ENCODE measurements around the gene MARK3. TPM values are rescaled to one million over a fixed set of nuclear protein-coding genes. Genes with fewer than 3 reads are reported as not detected.

The MARK3 gene
- total and polyA plus RNA-seq, 5 donors from 2014 or later: 33.5 to 147 (median 37.6) TPM

- H3K36me3 Mint-ChIP-seq: peaks cover 7% of the 10 kb centered on the region
Observed at GRCh38 chr14:103514596-103515421, 129.6 kb downstream of the MARK3 start.

DNA sequence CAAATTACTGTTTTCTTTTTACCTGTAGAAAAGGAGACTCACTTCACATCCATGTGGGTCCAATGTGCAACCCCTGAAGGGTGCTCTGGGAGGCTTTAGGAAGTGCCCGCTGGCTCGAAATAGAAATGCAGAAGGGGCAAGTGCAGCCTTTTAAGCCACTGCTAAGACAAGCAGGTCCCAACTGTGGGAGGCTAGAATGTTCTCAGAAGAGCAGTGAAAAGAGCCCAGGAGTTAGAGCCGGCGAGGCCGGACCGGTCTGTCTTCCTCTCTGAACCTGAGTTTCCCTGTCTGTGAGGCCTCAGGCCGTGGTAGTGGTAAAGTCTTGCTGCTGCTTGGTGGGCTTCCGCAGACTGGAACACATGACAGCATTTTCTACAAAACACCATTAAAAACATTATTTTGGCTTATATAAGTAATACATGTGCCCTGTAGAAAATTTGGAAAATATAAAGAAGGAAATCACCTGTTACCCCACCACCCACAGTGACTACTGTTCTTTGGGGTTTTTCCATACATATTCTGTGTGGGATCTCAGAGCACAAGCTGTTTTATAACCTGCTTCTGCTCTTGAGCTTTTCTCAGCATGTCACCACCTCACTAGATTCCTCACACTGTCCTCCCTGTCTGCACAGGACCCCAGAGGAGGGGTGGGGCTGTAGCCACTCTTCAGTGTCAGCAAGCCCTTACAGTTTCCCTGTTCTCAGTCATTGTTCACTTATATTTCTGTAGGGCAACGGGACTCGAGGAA is 131.4 kb downstream of the MARK3 start:
- H3K4me1 ChIP-seq (ENCODE audit: control insufficient read depth, insufficient read depth, low read length, poor library complexity, severe bottlenecking): peaks cover 12% of the 10 kb centered on the region
- no peak for DNase-seq
- H3K9me3 ChIP-seq (ENCODE audit: control insufficient read depth in 2 of 2, low read length in 2 of 2): no peaks in the 10 kb centered on the region
- H3K27ac ChIP-seq (ENCODE audit: insufficient read depth, low read length, poor library complexity, severe bottlenecking): no peak overlapping the region
- peaks cover 4% of the 10 kb centered on the region for H3K36me3 Mint-ChIP-seq
- no peaks in the 10 kb centered on the region for H3K27me3 ChIP-seq (ENCODE audit: control insufficient read depth, insufficient read depth, low read length)
- H3K9me3 Mint-ChIP-seq: no peaks in the 10 kb centered on the region
- H3K4me1 Mint-ChIP-seq: peaks cover 0 to 11% (median 5%) of the 10 kb centered on the region in 4 donors
- peak overlapping the region in 2 of 4 donors; percentile 10 to 39 for H3K4me3 Mint-ChIP-seq
- no peaks in the 10 kb centered on the region for H3K36me3 ChIP-seq (ENCODE audit: control insufficient read depth, insufficient read depth, low read length)
- ATAC-seq (ENCODE audit: low read depth in 2 of 2): no peak
- peak overlapping the region in 1 of 3 donors; percentile 26 for H3K27ac Mint-ChIP-seq
- peaks cover 5% of the 10 kb centered on the region for H3K27me3 Mint-ChIP-seq
- H3K4me3 ChIP-seq (ENCODE audit: low read depth, low read length): no peak overlapping the region

More at GRCh38 chr14:103514596-103515421, 129.6 kb downstream of the MARK3 start:
- no peak overlapping the region for H3K27ac Mint-ChIP-seq
- peaks cover 0 to 9% (median 5%) of the 10 kb centered on the region in 4 donors for H3K4me1 Mint-ChIP-seq
- H3K27me3 Mint-ChIP-seq: peaks cover 5% of the 10 kb centered on the region
- Histone ChIP-seq H3K9me3 (ENCODE audit: control insufficient read depth in 2 of 2, low read length in 2 of 2) (no peaks in the 10 kb centered on the region), H3K4me3 (ENCODE audit: low read depth, low read length) (no peak overlapping the region), H3K27ac (ENCODE audit: insufficient read depth, low read length, poor library complexity, severe bottlenecking) (no peak overlapping the region), H3K4me1 (ENCODE audit: control insufficient read depth, insufficient read depth, low read length, poor library complexity, severe bottlenecking) (no peaks in the 10 kb centered on the region), H3K36me3 (ENCODE audit: control insufficient read depth, insufficient read depth, low read length) (no peaks in the 10 kb centered on the region), H3K27me3 (ENCODE audit: control insufficient read depth, insufficient read depth, low read length) (no peaks in the 10 kb centered on the region)
- DNase-seq (no peak), ATAC-seq (ENCODE audit: low read depth in 2 of 2) (no peak)
- peak overlapping the region in 1 of 4 donors; percentile 71 for H3K4me3 Mint-ChIP-seq
- no peaks in the 10 kb centered on the region for H3K9me3 Mint-ChIP-seq

DNA sequence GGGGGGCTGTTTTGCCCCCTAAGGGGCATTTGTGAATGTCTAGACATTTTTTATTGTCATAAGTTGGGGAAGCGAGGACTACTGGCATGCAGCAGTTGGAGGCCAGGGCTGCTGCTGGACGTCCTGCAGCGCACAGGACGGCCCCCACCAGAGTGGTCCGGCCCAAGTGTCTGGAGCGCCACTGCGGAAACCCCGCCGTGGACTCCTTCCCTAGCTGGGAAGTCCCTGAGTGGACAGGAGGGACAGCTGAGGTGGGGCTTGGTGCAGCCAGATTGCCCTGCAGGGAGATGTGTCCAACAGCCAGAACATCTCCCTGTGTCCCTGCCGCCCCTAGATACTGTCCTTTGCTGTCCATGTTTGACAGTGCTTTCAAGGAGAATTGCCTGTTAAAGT is 132.0 kb downstream of the MARK3 start:
- DNase-seq (no peak), ATAC-seq (ENCODE audit: low read depth in 2 of 2) (no peak)
- Mint-ChIP-seq H3K4me3 (peak overlapping the region in 2 of 4 donors; percentile 38 to 52), H3K27ac (no peak overlapping the region), H3K4me1 (peaks cover 0 to 11% (median 5%) of the 10 kb centered on the region in 4 donors), H3K36me3 (peaks cover 4% of the 10 kb centered on the region), H3K9me3 (no peaks in the 10 kb centered on the region), H3K27me3 (peaks cover 5% of the 10 kb centered on the region)
- no peak overlapping the region for H3K4me3 ChIP-seq (ENCODE audit: low read depth, low read length)
- no peaks in the 10 kb centered on the region for H3K9me3 ChIP-seq (ENCODE audit: control insufficient read depth in 2 of 2, low read length in 2 of 2)
- H3K27me3 ChIP-seq (ENCODE audit: control insufficient read depth, insufficient read depth, low read length): no peaks in the 10 kb centered on the region
- H3K27ac ChIP-seq (ENCODE audit: insufficient read depth, low read length, poor library complexity, severe bottlenecking): no peak overlapping the region
- H3K36me3 ChIP-seq (ENCODE audit: control insufficient read depth, insufficient read depth, low read length): no peaks in the 10 kb centered on the region
- H3K4me1 ChIP-seq (ENCODE audit: control insufficient read depth, insufficient read depth, low read length, poor library complexity, severe bottlenecking): peaks cover 16% of the 10 kb centered on the region

DNA sequence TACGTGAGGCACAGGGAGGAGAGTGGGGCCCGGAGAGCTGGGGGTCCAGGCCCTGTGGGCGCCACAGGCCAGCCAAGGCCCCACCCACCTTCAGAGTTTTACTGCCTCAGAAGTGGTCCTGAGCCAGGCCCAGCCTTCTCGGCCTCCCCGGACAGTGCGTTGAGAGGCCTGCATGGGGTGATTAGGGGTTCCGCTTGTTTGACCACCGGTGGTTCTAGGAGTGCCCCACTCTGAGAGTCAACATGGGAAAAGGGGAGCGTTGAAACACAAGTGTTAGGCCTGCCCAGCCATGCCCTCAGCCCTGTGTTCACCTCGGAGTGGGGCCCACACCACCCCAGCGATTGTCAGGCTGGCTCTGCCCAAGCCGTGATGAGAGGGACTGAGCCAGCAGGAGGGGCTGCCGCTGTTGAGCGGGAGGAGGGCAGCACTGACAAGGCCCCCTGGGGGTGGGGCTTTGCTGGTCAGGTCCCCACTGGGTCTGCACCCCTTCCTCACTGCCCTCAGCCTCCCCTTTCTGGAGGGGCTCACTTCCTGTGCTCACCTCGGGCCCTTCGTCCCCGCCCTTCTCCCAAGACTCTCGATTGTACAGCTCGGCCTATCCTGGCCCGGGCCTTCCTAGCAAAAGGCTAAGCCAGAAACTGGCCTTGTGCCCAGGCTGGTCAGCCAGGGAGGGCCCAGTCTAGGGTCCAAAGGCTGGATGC is 132.7 kb downstream of the MARK3 start:
- Mint-ChIP-seq H3K9me3 (no peaks in the 10 kb centered on the region), H3K27ac (no peak overlapping the region)

GRCh38 chr14:103518422-103519042 is 133.3 kb downstream of the MARK3 start:
- Histone ChIP-seq H3K9me3 (ENCODE audit: control insufficient read depth in 2 of 2, low read length in 2 of 2) (no peaks in the 10 kb centered on the region), H3K27ac (ENCODE audit: insufficient read depth, low read length, poor library complexity, severe bottlenecking) (no peak overlapping the region), H3K27me3 (ENCODE audit: control insufficient read depth, insufficient read depth, low read length) (no peaks in the 10 kb centered on the region), H3K4me1 (ENCODE audit: control insufficient read depth, insufficient read depth, low read length, poor library complexity, severe bottlenecking) (peaks cover 24% of the 10 kb centered on the region), H3K36me3 (ENCODE audit: control insufficient read depth, insufficient read depth, low read length) (no peaks in the 10 kb centered on the region), H3K4me3 (ENCODE audit: low read depth, low read length) (no peak overlapping the region)
- Mint-ChIP-seq H3K27me3 (peaks cover 9% of the 10 kb centered on the region), H3K4me3 (peak overlapping the region in 1 of 4 donors; percentile 79), H3K4me1 (peaks cover 0 to 12% (median 5%) of the 10 kb centered on the region in 4 donors), H3K9me3 (no peaks in the 10 kb centered on the region), H3K36me3 (no peaks in the 10 kb centered on the region), H3K27ac (no peak overlapping the region)
- DNase-seq (peak; percentile 44 to 46 (median 46)), ATAC-seq (ENCODE audit: low read depth in 2 of 2) (peak in 1 of 2 donors; percentile 29)

More for the DNA sequence above, 132.7 kb downstream of the MARK3 start:
- no peak overlapping the region for H3K4me3 ChIP-seq (ENCODE audit: low read depth, low read length)
- H3K27ac ChIP-seq (ENCODE audit: insufficient read depth, low read length, poor library complexity, severe bottlenecking): no peak overlapping the region
- peaks cover 5% of the 10 kb centered on the region for H3K27me3 Mint-ChIP-seq
- peak overlapping the region in 1 of 4 donors; percentile 38 for H3K4me3 Mint-ChIP-seq
- no peak for DNase-seq
- no peaks in the 10 kb centered on the region for H3K36me3 ChIP-seq (ENCODE audit: control insufficient read depth, insufficient read depth, low read length)
- no peaks in the 10 kb centered on the region for H3K9me3 ChIP-seq (ENCODE audit: control insufficient read depth in 2 of 2, low read length in 2 of 2)
- H3K4me1 Mint-ChIP-seq: peaks cover 0 to 11% (median 5%) of the 10 kb centered on the region in 4 donors
- ATAC-seq (ENCODE audit: low read depth in 2 of 2): no peak
- H3K27me3 ChIP-seq (ENCODE audit: control insufficient read depth, insufficient read depth, low read length): no peaks in the 10 kb centered on the region
- peaks cover 21% of the 10 kb centered on the region for H3K4me1 ChIP-seq (ENCODE audit: control insufficient read depth, insufficient read depth, low read length, poor library complexity, severe bottlenecking)
- H3K36me3 Mint-ChIP-seq: no peaks in the 10 kb centered on the region

DNA sequence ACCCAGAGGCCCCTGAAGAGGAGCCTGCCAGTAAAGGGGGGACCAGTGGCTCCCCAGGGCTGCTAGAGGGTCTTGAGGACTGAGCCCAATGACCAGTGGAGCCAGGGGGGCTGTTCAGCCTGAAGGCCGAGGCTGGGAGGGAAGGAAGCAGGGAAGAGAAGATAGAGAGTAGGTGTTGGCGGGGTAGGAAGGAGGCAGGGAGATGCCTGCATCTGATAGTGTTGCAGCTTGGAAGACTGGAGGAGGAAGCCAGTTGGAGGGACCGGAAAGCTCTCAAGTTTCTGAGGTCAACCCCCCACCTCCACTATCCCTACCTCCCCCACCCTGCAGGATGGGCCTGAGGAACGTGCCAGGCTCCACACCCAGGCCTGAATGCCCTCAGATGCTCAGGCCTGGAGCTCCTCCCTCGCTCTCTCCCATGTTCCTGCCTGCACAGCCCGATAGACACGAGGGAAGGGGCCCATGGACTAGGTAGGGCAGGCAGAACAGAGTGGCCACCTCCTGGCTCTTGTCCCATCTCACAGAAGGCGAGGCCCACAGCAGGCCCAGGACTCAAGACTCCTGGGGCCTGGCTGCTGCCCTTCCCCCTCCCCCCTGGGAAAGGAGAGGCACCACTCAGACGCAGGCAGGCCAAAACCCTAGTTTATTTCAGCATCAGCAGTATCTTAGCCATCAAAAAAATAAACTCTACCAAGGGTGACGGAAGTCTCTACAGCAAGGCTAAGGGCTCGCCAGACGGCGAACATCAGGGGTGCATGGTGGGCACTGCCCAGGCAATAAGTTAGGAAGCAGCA is 134.0 kb downstream of the MARK3 start:
- H3K27ac Mint-ChIP-seq: no peak overlapping the region
- peak overlapping the region; percentile 67 to 82 (median 78) for H3K4me3 Mint-ChIP-seq

More for the DNA sequence above, 134.0 kb downstream of the MARK3 start:
- H3K9me3 Mint-ChIP-seq: no peaks in the 10 kb centered on the region
- no peak overlapping the region for H3K27ac ChIP-seq (ENCODE audit: insufficient read depth, low read length, poor library complexity, severe bottlenecking)
- H3K36me3 Mint-ChIP-seq: no peaks in the 10 kb centered on the region
- ATAC-seq (ENCODE audit: low read depth in 2 of 2) (no peak), DNase-seq (no peak)
- peaks cover 0 to 15% (median 5%) of the 10 kb centered on the region in 4 donors for H3K4me1 Mint-ChIP-seq
- no peaks in the 10 kb centered on the region for H3K9me3 ChIP-seq (ENCODE audit: control insufficient read depth in 2 of 2, low read length in 2 of 2)
- H3K27me3 ChIP-seq (ENCODE audit: control insufficient read depth, insufficient read depth, low read length): no peaks in the 10 kb centered on the region
- H3K27me3 Mint-ChIP-seq: peaks cover 16% of the 10 kb centered on the region
- H3K4me1 ChIP-seq (ENCODE audit: control insufficient read depth, insufficient read depth, low read length, poor library complexity, severe bottlenecking): peaks cover 24% of the 10 kb centered on the region
- H3K4me3 ChIP-seq (ENCODE audit: low read depth, low read length): no peak overlapping the region
- H3K36me3 ChIP-seq (ENCODE audit: control insufficient read depth, insufficient read depth, low read length): no peaks in the 10 kb centered on the region

Data from CD4-positive, CD25-positive, alpha-beta regulatory T cell (primary cell).